ENCODE data around the gene RIMBP2. TPM values are rescaled to one million over a fixed set of nuclear protein-coding genes. Genes with fewer than 3 reads are reported as not detected.
A peak's percentile ranks its signal among the peaks of the same experiment; 100 is the strongest.

Gene RIMBP2
- total and polyA plus RNA-seq, 9 of the 15 experiments (the other 6 are each of a cell fraction or from before 2014, with no cell fraction given): not detected

DNA sequence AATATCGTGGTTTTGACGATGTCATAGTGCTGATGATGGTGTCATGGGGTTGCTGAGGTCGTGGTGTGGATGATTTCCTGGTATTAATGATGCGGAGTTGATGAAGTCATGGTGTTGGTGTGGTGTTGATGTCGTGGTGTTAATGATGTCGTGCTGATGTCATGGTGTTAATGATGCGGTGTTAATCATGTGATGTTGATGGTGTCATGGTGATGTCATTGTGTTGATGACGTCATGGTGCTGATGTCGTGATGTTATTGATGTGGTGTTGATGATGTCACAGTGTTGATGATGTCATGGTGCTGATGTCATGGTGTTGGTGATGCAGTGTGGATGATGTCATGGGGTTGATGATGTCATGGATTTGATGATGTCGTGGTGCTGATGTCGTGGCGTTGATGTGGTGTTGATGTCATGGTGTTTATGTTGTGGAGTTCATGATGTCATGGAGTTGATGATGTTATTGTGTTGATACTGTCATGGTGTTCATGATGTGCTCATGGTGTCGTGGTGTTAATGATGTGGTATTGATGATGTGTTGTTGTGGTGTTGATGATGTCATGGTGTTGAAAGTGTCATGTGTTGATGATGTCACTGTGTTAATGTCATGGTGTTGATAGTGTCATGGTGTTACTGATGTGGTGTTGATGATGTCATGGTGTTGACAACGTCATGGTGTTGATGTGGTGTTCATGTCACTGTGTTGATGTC, 48.5 kb upstream of the RIMBP2 start (continued):
- TF ChIP-seq, protein P1, sequence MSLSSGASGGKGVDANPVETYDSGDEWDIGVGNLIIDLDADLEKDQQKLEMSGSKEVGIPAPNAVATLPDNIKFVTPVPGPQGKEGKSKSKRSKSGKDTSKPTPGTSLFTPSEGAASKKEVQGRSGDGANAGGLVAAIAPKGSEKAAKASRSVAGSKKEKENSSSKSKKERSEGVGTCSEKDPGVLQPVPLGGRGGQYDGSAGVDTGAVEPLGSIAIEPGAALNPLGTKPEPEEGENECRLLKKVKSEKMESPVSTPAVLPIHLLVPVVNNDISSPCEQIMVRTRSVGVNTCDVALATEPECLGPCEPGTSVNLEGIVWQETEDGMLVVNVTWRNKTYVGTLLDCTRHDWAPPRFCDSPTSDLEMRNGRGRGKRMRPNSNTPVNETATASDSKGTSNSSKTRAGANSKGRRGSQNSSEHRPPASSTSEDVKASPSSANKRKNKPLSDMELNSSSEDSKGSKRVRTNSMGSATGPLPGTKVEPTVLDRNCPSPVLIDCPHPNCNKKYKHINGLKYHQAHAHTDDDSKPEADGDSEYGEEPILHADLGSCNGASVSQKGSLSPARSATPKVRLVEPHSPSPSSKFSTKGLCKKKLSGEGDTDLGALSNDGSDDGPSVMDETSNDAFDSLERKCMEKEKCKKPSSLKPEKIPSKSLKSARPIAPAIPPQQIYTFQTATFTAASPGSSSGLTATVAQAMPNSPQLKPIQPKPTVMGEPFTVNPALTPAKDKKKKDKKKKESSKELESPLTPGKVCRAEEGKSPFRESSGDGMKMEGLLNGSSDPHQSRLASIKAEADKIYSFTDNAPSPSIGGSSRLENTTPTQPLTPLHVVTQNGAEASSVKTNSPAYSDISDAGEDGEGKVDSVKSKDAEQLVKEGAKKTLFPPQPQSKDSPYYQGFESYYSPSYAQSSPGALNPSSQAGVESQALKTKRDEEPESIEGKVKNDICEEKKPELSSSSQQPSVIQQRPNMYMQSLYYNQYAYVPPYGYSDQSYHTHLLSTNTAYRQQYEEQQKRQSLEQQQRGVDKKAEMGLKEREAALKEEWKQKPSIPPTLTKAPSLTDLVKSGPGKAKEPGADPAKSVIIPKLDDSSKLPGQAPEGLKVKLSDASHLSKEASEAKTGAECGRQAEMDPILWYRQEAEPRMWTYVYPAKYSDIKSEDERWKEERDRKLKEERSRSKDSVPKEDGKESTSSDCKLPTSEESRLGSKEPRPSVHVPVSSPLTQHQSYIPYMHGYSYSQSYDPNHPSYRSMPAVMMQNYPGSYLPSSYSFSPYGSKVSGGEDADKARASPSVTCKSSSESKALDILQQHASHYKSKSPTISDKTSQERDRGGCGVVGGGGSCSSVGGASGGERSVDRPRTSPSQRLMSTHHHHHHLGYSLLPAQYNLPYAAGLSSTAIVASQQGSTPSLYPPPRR (CRISPR knock-in tag; IDR thresholded peaks at IDR 0.05; ENCODE audit: borderline replicate concordance): peak; percentile 92; the same call in 1 of the 2 replicates
- peak in 1 of 2 experiments; percentile 76; a peak in 2 of 4 replicates for TF ChIP-seq TEAD1 (CRISPR knock-in tag; IDR thresholded peaks at IDR 0.05)
- TF ChIP-seq, protein P2, sequence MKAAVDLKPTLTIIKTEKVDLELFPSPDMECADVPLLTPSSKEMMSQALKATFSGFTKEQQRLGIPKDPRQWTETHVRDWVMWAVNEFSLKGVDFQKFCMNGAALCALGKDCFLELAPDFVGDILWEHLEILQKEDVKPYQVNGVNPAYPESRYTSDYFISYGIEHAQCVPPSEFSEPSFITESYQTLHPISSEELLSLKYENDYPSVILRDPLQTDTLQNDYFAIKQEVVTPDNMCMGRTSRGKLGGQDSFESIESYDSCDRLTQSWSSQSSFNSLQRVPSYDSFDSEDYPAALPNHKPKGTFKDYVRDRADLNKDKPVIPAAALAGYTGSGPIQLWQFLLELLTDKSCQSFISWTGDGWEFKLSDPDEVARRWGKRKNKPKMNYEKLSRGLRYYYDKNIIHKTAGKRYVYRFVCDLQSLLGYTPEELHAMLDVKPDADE (conservative IDR thresholded peaks at IDR 0.05; ENCODE audit: control insufficient read depth, low read depth, low read length): no peak
- TF ChIP-seq CTBP1 (IDR thresholded peaks at IDR 0.05; ENCODE audit: borderline replicate concordance): no peak
- TF ChIP-seq TAF9B (IDR thresholded peaks at IDR 0.05; ENCODE audit: partially characterized antibody): peak; percentile 63
- no peak for TF ChIP-seq BDP1 (IDR thresholded peaks at IDR 0.05; ENCODE audit: insufficient read depth, insufficient read length)
- TF ChIP-seq, protein P3, sequence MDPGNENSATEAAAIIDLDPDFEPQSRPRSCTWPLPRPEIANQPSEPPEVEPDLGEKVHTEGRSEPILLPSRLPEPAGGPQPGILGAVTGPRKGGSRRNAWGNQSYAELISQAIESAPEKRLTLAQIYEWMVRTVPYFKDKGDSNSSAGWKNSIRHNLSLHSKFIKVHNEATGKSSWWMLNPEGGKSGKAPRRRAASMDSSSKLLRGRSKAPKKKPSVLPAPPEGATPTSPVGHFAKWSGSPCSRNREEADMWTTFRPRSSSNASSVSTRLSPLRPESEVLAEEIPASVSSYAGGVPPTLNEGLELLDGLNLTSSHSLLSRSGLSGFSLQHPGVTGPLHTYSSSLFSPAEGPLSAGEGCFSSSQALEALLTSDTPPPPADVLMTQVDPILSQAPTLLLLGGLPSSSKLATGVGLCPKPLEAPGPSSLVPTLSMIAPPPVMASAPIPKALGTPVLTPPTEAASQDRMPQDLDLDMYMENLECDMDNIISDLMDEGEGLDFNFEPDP (CRISPR knock-in tag; IDR thresholded peaks at IDR 0.05): no peak
- peak; percentile 97 for TF ChIP-seq NBN (IDR thresholded peaks at IDR 0.05; ENCODE audit: low read depth)
- no peak for TF ChIP-seq SMARCA4 (IDR thresholded peaks at IDR 0.05)
- TF ChIP-seq ZNF583 (CRISPR knock-in tag; IDR thresholded peaks at IDR 0.05): no peak
- no peak for TF ChIP-seq BCL6 (CRISPR knock-in tag; IDR thresholded peaks at IDR 0.05)
- TF ChIP-seq, protein P4, sequence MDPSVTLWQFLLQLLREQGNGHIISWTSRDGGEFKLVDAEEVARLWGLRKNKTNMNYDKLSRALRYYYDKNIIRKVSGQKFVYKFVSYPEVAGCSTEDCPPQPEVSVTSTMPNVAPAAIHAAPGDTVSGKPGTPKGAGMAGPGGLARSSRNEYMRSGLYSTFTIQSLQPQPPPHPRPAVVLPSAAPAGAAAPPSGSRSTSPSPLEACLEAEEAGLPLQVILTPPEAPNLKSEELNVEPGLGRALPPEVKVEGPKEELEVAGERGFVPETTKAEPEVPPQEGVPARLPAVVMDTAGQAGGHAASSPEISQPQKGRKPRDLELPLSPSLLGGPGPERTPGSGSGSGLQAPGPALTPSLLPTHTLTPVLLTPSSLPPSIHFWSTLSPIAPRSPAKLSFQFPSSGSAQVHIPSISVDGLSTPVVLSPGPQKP (CRISPR knock-in tag; IDR thresholded peaks at IDR 0.05): no peak
- no peak for TF ChIP-seq ZNF699 (CRISPR knock-in tag; IDR thresholded peaks at IDR 0.05; ENCODE audit: insufficient replicate concordance)
- no peak for TF ChIP-seq NUFIP1 (IDR thresholded peaks at IDR 0.05; ENCODE audit: partially characterized antibody)
- TF ChIP-seq PTBP1 (IDR thresholded peaks at IDR 0.05; ENCODE audit: low read depth, low read length): no peak
- no peak for TF ChIP-seq ZNF184 (CRISPR knock-in tag; IDR thresholded peaks at IDR 0.05)
- TF ChIP-seq ZNF263 (CRISPR knock-in tag; IDR thresholded peaks at IDR 0.05; ENCODE audit: borderline replicate concordance): no peak
- TF ChIP-seq, protein P5, sequence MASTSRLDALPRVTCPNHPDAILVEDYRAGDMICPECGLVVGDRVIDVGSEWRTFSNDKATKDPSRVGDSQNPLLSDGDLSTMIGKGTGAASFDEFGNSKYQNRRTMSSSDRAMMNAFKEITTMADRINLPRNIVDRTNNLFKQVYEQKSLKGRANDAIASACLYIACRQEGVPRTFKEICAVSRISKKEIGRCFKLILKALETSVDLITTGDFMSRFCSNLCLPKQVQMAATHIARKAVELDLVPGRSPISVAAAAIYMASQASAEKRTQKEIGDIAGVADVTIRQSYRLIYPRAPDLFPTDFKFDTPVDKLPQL (IDR thresholded peaks at IDR 0.05; ENCODE audit: extremely low read depth, insufficient read length): no peak
- no peak for TF ChIP-seq ZNF24 (IDR thresholded peaks at IDR 0.05)
- no peak for TF ChIP-seq NR1H2 (CRISPR knock-in tag; IDR thresholded peaks at IDR 0.05)

Data from K562 (cell line).